ENCODE measurements around the gene SLC5A1.

DNA sequence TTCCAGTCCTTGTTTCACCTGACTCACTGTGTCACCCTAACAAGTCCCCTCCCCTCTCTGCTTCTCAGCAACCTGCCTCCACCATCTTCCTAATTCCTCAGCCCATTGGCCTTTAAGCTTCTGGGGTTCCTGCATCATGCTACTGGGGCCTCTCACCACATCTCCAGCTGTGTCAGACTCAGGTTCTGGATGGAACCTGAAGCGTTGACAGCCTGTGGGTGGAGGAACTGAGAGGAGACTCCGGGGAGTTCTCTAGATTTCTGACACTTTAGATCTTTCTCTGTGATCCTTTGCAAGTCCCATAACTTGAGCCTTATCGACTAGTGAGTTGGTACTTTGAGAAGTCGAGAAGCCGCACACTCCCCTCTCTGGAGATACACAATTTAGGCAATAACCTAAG is 11.6 kb upstream of the SLC5A1 start:
- no peak for TF ChIP-seq POLR2A (IDR thresholded peaks at IDR 0.05; ENCODE audit: low read depth, low read length)
- no peak for TF ChIP-seq POLR2AphosphoS5 (IDR thresholded peaks at IDR 0.05; ENCODE audit: low read depth, low read length)
- no peak for TF ChIP-seq TAF1 (IDR thresholded peaks at IDR 0.05; ENCODE audit: borderline replicate concordance, low read depth, low read length)

Data from GM12892 (cell line).